ENCODE measurements around the gene BSCL2.
"Not testable (repeated sequence)": the region's sequence is repeated elsewhere in the genome, so short reads cannot be mapped to it uniquely, and the experiment has no call there.

Gene BSCL2

DNA sequence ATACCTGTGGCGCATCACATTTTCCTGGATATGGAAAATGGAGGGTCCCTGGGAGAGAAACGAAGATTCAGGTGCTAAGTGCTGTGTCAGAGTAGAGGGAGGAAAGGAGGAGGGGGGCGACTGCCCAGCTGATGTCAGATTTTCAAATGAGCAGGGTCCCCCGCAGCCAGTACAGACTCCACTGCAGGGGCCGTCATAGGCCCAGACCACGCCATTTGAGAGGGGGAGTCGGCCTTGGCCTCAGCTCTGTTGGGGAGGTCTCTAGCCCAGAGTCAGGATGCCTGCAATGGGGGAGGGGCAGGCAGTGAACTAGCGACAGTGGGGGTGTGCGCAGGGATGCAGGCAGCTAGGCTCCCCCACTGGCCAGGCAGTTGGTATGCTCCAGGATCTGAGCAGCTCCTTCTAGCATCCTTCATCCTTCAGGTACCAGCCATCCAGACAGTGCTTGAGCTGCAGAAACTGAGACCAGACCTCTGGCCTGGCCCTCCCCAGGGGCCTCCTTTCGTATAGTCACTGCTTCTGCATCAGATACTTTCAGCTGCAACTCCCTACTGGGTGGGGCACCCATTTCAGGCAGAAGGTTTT, at the start of gene BSCL2, which contains the start of gene GNG3:
Gene BSCL2 (minus strand): TSS at position 148 of the 585 bp plus-strand sequence. CDS start 229 bp downstream, outside the sequence.
Gene GNG3 (plus strand): TSS at position 400 of the 585 bp plus-strand sequence. CDS start 620 bp downstream, outside the sequence.
- no peak for DNase-seq

DNA sequence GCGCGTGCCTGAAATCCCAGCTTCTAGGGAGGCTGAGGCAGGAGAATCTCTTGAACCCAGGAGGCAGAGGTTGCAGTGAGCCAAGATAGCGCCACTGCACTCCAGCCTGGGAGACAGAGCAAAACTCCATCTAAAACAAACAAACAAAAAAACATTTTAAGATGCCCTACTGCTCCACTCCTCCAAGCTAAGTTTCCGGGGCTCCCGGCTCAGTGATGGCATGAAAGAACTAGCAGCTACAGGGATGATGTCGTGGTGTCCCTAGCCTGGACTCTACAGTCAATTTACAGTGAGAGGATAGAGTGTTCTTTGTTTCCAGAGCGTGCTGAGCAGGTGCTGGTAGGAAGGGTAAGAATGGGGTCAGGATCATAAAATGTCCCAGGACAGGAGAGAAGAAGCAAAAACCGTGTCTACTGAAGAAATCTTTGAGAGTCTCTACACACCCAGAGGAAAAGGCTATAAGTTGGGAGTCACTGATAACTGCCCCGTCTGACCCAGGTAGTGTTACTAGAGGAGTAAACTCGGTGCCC, 47.9 kb upstream of the BSCL2 start:
- DNase-seq, result no peak

DNA sequence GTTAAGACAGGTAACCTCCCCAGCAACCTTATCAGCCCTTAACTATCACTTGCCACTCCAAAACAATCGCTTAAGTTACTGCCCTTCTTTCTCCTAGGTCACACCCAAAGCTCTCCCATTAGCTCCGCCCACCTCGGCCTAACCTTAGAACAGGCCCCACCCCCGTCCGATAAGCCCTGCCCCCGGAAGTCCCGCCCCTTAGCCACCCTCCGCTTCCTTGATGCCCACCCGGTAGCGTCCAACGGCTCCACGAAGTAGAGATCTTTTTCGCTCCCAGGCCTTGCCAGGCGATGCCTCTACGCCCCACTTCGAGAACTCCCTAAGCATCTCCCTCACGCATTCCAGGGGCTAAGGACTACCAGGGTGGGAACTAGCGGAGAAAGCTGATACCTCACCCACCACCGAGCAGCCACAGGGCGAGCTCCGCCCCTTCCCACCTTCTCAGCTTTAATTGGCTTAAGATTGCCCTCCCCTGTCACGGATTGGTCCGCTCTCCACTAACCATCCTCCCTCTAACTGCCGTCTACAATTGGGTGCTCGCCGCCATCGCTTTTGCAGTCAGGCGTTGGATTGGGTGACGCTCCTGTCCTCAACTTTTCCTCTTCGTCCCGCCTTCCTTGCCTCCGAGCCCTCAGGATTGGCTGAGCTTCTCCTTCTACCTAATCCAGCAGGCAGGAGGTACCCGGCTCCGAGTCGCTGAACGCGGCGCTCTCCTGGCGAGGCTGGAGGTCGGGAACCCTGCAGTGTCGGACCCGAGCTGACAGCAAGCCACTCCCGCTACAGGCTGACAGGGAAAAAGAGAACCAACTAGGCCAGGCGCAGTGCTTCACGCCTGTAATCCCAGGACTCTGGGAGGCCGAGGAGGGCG, 46.7 kb upstream of the BSCL2 start, which contains the start of gene ZBTB3:
Gene ZBTB3 (minus strand): TSS at position 425 of the 868 bp plus-strand sequence. CDS start 496 bp downstream, outside the sequence.
- DNase-seq, result peak; percentile 99

DNA sequence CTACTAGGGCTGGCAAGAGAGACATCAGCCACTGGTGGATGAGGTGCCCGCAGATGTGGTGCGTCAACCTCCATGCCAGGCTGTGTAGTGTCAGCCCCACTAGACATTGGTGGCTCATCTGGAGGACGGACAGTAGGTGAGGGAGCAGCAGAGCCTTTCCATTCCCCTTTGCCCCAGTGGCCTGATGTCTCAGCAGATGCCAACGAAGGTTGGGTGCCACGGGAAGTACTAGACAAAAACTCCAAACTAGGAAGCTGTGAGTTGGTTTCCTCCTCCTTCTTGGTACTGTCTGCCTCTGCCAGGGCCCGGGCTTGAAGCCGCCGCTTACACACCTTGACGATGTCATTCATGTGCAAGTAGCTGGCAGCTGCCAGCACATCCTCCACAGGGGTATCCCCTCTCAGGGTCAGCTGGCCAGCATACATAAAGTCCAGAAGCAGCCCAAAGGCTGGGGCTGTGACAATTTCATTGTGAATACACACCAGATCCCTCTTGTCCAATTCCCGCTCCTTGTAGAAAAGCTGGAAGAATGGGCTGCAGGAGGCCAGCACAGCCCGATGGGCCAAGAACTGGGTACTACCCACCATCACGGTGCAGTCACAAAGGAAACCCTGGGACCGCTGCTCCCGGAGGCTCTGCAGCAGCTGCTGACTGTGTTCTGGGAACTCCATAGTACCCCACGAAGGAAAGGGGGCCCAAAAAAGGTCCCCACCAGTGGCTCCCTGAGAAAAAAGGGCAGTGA, 45.9 kb upstream of the BSCL2 start:
- no peak for DNase-seq

DNA sequence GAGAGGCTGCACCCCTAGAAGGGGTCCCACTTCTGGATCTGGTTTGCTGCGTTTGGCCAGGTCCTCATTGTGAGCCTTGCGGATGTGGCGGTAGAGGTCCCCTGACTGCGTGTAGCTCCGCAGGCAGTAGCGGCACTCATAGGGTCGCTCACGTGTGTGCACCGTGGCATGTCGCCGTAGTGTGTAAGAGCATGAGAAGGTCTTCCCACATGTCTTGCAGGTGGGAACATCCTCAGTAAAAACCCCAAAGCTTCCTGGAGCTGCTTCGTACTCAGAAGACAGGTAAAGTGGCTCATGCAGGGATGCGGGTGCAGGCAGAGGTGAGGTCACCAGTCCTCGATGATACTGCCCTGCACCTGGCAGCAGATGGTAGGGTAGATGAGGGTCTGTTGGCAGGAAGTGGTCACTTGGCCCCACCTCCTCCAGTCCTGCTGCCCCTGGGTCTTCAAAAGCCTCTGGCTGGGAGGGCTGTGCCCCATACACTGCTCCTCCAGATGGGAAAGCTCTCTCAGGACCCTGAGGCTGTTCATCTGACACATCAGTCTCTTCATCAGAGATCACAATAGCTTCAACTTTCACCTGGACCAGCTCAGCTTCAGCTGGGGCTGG, 45.1 kb upstream of the BSCL2 start:
- no peak for DNase-seq

DNA sequence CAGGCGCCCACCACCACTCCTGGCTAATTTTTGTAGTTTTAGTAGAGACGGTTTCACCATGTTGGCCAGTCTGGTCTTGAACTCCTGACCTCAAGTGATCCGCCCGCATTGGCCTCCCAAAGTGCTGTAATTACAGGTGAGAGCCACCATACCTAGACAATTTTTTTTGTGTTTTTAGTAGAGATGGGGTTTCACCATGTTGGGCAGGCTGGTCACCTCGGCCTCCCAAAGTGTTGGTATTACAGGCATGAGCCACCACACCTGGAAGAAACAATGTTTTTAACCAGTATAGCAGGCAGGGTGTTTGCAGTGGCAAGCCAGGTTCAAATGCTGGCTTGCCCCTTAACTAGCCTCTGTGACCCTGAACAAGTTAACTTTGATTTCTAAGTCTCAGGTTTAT, 42.7 kb upstream of the BSCL2 start:
- DNase-seq, result not testable (repeated sequence)

DNA sequence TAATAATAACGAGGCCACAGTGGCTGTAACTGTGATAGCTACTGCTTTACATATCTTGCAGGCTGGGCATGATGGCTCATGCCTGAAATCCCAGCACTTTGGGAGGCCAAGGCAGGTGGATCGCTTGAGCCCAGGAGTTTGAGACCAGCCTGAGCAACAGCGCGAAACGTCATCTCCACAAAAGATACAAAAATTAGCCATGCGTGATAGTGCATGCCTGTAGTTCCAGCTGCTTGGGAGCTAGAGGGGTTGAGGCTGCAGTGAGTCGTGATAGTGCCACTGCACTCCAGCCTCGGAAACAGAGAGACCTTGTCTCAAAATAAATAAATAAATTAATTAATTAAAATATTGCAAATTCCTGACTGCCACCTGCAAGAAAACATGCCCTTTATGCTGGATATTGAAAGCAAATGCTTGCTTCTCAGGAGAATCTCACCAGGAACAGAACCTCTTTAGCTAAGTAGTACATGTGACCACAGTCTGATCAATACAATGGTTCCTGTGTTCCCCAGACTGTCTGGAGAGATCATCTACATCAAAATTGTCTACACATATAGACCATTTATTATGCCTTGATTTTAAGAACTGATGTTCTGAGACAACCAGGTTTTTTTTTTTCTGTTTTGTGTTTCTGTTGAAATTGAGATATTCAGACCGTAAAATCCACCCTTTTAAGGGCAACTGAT, 40.4 kb upstream of the BSCL2 start:
- no peak for DNase-seq

DNA sequence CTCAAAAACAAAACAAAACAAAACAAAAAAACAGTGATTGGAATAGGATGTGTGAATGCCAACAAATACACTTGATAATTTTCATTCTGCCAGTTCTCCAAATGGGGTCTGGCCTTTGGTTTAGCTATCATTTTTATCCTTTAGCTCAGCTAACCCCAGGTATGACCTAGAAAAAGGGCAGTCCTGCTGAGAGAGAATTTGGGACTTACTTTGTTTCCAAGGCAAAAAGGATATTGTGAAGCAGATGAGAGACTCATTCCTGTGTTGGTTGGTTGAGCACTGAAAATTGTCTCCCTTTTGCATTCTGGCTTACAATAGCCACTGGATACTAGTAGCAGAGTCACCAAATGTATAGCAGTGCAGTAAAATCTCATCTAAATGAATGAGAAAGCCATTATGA, 30.0 kb upstream of the BSCL2 start:
- DNase-seq, result no peak

DNA sequence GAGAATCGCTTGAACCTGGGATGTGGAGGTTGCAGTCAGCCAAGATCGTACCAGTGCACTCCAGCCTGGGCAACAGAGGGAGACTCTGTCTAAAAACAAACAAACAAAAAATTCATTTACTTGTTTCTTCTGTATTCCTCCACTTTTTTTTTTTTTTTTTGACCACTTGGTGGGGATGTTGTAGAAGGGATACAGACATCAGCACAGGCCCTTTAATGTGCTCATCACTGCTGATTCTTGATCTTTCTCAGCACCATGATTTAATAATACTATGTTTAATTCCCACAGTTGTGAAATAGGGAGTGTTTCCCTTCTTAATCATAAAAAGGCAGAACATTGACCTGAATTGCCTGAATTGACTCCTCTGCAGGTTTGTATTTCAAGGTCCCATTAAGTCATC, 25.6 kb upstream of the BSCL2 start:
- DNase-seq, result no peak

DNA sequence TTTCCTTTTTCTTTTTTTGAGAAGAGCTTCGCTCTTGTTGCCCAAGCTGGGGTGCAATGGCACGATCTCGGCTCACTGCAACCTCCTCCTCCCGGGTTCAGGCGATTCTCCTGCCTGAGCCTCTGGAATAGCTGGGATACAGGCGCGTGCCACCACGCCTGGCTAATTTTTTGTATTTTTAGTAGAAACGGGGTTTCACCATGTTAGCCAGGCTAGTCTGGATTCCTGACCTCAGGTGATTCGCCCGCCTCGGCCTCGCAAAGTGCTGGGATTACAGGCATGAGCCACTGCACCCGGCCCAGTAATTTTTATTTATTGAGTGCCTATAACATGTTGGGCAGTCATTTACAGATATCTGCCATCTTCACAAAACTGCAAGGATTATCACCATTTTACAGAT, 22.9 kb upstream of the BSCL2 start:
- not testable (repeated sequence) for DNase-seq

DNA sequence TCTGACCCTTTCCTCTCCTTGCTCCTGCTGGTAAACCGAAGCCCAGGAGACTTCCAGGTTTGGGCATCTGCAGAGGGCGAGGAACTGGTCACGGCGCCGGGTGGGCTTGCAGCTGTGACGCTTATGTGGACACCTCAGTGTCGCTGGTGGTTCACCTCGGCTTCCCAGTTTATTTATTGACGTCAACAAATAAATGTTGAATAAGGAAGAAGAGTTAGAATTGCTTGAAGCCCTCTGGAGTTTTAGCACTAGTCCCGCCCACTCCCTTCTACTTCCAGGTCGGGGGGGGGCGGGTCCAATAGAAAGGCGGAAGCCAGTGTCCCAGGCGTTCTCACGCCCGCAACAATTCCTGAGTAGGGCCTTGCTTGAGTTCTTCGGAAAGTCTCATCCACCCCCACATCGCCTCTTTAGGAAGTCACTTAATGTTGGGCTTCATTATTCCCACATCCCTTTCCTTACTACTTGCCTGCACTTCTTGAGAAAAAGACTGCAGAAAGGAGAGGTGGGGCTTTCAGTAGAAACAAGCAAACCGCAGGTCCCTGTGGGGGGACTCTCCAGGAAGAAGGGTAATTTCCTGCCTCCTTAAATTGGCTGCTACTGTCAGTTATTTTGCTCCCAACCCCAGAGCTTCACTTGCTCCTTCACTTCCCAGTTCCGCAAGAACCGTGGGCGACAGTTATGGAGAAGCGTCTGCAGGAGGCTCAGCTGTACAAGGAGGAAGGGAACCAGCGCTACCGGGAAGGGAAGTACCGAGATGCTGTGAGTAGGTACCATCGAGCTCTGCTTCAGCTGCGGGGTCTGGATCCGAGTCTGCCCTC, 21.2 kb upstream of the BSCL2 start, which contains the start of gene TTC9C:
Gene TTC9C (plus strand): TSS at position 316 of the 818 bp plus-strand sequence. CDS start 363 bp downstream, at position 679.
- DNase-seq, result peak; percentile 90

DNA sequence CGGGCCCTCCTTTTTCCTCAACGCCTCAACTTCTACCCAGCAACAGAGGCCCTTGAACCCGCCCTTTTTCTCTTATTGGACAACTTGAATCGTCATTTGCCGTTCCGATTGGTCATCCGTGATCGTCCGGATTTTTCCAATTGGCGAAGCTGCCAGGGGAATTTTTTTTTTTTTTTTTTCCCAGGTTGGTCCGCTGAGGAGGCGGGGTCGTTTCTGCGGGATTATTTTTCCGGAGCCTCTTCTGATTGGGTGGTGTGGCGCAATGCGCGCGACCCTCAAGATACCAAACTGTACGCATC, 20.6 kb upstream of the BSCL2 start:
- DNase-seq, result peak; percentile 98

DNA sequence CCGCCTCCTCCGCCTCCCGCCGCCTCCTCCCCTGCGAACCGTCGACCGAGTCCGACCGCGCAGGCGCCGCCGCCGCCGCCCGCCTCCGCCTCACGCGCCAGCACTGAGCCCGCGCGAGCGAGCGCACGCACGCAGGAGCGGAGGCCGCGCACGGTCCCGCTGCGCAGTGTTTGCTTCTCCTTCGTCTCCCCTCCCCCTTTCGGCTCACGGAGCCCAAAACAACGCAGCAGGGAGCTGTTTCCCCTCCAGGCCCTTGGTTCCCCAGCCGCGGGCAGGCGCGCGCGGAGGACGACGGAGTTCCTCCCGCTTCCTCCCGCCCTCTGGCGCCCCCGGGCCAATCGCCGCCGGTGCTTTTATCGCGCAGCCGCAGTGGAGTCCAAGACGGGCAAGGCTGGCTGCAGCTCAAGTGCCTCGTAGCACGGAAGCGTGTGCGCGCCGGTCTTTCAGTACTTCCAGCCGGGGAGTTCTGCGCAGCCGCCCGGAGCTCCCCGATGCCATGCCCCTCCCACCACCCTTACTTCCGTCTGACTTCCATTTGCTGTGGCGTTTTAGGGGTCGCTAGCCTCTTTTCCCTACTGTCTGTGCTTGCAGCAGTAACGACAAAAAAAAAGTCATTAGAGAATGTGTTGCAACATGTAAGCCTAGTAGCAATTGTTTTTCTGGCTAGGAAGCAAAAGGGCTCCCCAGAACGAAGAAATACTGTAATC, 20.1 kb upstream of the BSCL2 start, which contains the start of gene HNRNPUL2:
Gene HNRNPUL2 (minus strand): TSS at position 293 of the 707 bp plus-strand sequence. CDS start 301 bp downstream, outside the sequence.
- DNase-seq, result peak; percentile 99

DNA sequence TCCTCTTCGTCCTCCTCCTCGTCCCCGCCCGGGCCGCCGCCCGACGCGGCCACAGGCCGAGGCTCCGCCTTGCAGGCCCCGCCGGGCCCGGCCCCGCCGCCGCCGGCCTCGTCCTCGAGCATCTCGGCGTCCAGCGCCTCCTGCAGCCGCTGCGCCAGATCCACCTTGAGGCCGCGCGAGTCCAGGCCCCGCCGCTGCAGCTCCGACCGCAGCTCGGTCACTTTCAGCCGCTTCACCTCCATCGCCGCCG, 19.6 kb upstream of the BSCL2 start:
- no peak for DNase-seq

DNA sequence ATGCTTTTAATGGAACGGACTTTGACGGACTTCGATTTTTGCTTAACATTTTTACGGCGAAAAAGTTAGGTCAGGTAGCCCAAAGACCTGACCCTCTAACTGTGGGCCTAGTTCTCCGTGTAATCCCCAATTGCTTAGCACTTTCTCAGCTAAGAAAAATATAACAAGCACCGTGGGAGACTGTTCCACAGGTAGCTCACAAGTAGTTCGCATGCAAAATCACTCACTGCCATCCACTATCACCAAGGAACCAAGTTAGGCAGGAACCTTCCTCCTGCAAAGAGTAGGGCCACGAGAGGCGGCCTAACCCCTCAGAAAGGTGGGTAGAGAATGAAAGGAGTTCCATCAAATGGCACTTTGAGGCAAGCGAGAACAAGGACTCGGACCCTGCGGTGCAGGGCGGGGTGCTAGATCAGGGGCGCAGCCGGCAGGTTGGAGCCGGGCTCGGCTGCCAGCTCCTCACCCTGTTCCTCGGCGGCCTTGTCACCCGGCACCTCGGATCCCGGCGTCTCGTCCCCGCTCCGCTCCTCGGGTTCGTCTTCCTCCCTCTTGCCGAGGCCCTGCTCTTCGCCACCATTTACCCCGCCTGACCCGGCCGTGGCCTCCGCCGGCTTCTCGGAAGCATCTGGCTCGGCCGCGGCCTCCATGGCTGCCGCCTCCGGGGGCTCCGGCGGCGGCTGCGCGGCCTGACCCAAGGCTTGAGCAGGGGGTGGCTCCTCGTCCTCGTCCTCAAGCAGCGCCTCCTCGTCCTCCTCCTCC, 19.1 kb upstream of the BSCL2 start:
- DNase-seq, result no peak

DNA sequence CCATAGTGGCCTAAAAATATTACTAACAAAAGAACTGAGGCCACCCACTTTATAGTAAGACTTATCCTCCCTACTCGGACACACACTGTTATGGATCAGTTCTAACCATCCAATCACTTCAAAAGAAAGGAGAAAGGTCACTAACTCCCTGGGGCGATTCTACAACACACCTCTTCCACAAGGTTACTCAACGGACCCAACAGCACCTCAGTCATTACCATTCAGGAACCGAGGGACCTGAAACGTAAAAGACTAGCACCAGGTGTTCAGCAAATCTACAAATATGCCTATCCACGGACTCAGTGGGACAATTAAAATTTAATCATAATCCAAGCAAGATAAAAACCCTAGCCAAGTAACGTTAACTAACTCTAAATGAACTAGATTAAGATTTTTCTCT, 18.4 kb upstream of the BSCL2 start:
- peak; percentile 33 for DNase-seq

DNA sequence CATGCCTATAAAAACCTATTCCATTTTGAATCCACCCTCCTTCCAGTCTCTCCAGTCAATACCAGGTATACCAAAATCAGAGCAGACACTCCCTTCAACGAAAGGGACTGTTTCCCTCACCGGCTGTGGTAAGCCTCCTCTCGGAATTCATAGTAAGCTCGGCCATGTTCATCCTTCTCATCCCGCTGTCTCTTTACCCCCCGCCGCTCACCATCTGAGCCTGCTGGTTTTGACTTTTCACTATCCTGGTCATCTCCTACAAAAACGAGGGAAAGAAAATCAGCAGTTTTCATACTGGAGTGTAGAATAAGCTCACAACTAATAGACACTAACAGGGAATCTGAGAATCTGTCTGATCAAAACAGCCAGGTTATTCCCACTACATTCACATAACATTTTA, 16.9 kb upstream of the BSCL2 start:
- no peak for DNase-seq

DNA sequence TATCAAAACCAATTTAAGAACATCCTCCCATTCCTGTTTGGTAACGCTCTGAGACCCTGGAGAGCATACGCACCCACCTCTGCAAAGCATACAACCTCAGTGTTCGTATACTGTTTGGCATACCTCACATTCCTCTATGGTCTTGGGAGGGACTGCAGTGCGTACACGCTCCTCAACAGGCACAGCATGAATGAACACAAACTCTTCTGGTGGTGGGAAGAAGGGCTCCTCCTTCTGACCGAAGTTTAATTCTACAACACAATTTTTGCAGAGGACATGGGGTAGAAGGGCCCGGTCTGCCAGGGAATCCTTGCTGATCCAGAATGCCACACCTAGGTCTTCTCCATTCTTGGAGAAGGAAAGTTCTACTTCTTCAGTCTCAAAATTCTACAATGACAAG, 14.8 kb upstream of the BSCL2 start:
- DNase-seq, result no peak

DNA sequence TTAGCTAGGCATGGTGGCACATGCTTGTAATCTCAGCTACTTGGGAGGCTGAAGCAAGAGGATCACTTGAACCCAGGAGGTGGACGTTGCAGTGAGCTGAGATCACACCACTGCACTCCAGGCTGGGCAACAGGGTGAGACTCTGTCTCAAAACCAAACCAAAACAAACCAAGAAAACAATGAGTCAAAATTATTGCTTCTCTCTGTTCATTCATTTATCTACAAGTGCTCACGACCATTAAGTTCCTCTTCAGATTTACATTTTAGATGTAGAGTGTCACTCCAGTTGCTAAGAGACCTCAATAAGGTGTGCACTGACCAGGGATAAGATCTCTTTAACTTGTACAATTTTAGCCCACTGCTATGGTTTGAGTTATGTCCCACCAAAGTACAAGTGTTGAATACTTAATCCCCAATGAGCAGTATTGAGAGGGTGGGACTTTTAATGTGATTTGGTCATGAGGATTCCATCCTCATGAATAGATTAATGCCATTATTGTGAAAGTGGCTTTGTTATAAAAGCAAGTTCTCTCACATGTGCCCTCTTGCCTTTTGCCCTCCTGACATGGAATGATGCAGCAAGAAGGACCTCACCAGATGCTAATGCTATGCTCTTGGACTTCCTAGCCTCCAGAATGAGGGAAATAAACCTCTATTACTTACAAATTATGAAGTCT, 12.2 kb upstream of the BSCL2 start:
- no peak for DNase-seq

All from NCI-H146 (cell line).